HG03175 (cell line): ENCODE measurements around the gene GMPS.

Source experiments
- ATAC-seq: cut with Tn5 transposase; IDR thresholded peaks from one replicate; pipeline ENCODE4 v1.9.1; 2021; ENCODE audit warnings: mild to moderate bottlenecking, moderate library complexity; ENCODE audit not compliant: unreplicated experiment

Gene GMPS

DNA sequence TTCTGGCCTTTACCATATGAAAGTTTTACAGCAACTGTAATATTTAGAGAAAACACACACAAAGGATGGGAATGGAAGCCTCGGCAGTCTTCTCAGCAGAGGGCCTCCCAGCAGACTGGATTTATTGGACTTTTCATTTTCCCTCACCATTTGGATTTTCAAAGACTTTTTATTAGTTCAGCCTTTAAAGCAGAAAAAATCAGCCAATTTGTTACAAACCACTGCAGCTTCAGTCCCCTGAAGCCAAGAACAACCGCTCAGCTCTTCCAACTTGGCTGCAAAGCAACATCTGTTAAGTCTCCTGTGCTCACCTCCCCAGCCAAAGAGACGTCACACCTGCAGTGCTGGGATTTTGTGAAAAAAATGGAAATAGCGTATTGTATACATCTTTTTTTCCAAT lies 120.8 kb downstream of the GMPS start:
- ATAC-seq: no peak

GRCh38 chr3:155991847-155992246 lies 121.4 kb downstream of the GMPS start:
- ATAC-seq: no peak
